Islet precursor cell (in vitro differentiated cells): Measurements from ENCODE around the gene CCNL1.

Experiments
- DNase-seq: peaks from one replicate; pipeline ENCODE4 v3.0.0-alpha.2; 2018

Gene CCNL1

DNA sequence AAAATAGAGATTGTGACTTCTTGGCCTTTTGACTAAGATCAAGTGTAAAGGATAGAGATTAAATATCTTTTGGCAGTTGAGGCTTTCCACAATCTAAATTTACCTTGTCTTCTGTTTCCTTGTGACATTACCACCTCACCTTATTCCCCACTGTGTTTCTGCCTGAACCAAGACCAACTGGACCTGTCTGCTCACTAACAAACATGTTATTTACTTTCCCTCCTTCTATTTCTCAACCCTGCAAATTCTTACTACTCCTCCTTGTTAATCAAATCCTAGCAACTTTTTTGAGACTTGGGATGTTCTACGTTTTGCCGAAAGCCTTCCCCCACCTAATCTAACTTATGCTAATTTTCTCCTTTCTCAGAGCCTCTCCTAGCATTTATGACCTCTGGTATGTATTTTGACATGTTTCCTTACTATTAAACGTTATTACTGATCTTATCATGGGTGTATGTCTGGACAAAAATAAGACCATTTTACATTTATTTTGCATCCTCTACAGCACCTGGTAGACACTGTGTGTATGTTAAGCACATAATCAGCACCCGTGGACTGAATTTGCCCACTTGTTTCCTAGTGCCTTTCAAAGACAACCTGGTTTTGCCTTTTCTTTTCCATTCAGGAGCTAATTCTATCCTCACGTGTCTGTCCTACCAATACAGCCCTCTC, 7.6 kb upstream of the CCNL1 start:
- no peak for DNase-seq

GRCh38 chr3:157166561-157166960, 6.6 kb upstream of the CCNL1 start:
- DNase-seq = no peak

- no peak for DNase-seq
Observed at GRCh38 chr3:157166115-157166514, 6.2 kb upstream of the CCNL1 start.

- no peak for DNase-seq
Observed at GRCh38 chr3:157163217-157163953, 3.4 kb upstream of the CCNL1 start.

DNA sequence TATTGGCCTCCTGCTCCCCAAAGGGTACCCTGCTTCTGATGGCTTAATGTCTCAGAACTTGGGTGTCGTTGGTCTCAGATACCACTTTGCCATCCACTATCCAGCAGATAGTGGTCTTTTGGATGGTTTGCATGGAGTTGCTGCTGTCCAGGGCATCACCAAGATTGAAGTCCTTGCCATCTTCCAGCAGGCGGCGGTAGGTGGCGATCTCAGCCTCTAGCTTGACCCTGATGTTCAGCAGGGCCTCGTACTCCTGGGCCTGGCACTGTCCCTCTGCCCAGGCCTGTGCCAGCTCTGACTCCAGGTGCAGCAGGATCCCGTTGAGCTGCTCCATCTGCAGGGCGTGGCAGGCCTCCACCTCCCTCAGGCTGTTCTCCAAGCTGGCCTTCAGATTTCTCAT, 2.7 kb upstream of the CCNL1 start:
- DNase-seq = peak; percentile 62

DNA sequence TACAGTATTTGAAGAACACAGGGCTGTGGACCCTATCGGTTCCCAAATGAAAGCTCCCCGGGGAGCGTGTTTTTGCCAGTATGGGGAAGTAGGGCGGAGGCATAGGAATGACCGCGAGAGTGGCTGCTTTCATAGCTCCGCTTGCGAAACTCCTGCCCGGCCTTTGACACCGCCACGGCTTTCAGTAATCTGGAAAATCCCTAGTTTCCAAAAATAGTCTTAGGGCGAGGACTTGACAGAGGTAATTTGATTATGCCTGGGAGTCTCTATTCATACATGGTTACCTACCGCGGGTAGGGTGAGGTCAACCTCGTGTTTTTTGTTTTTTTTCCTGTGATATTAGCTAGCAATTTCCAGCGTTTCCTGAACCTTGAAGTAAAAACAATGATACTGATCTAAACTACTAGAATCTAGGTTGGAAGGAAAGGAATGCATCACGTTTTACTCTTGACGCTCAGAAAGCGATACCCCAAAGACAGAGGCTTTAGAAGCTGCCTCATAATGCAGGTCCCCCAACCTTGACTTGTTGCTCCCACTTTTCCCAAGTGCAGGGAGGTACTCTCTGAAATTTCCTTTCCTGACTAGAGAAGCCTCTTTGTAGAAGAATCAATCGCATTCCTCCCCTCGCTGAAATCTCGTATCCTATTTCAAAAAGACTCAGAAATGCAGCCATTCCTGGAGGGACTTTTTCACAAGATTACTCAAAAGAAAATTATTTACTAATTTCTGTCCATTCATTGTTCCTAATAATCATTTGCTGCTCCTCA, 894 bp upstream of the CCNL1 start:
- DNase-seq = peak; percentile 74

DNA sequence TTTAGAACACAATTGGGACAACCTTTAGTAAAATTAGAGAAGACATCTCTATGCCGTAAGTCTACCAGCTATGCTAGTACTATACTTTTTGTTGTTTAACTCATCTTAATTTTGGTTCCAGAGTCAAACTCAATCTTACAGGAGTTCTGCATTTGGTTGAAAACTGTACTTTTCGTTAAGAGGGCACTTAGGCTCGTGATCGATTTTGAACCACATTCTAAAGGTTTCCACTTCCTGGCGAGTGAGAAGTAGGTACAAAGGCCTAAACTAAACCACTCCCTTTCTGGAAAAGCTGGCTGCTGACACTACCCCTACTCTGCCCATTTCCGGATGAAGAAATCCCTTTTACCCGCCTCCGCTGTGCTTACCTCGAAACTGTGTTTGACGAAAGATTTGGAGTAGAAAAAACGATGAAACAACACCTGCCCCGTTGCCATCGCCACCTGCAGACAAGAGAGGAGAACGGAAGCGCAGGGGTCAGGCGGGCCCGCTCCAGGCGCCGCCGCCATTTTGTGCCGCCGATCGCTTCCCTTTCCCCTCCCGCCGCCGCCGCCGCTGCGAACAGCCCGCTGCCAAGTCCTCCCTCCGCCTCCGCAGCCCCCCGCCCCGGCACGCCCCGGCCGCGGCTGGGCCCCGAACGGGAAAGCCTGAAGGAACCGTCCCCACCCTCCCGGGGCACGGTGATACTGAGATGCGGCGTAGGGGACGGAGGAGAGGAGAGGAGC, 748 bp downstream of the CCNL1 start:
- DNase-seq = peak; percentile 78

DNA sequence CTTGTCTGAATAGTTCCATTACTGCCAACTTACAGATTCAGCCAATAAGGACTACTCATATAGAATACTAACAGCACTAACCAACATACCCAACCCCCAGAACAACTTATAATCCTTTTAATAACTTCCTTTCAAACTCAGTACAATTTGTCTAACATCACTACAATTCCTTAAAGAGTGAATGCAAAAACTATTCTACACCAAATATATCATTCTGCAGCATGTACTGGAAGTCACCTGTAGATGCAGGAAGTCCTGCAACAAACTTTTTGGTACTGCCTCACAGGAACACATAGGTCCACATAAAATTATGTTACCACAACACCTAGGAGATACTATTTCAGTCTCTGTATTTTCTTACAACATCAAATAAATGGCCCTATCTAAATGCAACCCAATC, 2.1 kb downstream of the CCNL1 start:
- no peak for DNase-seq

DNA sequence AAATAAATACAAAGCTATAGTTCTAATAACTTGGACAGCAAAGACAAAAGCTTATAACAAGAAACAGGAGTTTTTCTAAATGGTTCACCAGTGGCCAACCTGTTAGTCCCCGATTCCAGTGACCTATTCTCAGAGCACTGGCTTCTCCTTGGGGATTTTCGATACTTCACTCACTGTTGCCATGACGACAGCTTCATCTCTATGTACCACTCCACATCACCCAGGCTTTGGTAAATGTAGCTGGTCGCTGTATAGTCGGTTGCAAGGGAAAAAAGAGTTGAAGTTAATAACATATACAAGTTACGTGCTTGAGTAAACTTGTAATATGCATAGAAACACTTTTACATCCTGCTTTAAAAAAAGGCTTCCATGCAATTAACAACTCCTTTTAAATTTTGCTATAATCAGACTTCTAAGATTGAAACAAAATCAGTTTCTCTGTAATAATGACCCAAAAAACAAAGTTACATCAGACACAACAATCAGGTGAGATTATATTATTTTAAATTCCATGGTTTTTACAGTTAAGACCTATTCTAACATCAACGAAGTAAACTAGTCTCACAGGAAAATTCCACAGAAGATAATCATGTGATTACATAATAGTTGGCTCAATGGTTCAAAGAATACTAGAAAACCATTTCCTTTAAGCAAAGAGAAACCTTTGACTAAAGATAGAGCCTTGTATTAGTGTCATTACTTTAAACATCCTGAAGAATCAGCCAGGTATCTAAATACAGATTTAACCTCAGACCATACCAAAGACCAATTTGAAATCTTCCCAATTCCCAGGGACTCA, 2.9 kb downstream of the CCNL1 start:
- DNase-seq = no peak

DNA sequence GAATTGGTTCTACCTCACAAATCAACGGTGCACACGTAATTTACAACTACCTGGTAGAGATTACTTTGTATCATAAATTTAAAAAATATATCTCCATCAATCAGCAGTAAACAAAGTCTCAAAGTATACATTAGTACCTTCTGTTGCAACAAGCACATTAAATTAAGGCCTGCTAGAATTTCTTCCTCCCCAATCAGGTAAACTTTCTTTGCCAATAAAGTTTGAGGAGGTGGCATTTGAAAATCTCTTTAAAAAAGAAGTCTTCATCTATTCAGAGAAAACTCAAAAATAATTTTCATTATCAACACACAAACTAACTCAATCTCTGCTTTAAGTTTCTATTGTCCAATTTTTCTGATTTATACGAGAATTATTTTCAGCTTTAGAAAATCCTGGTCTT, 4.4 kb downstream of the CCNL1 start:
- no peak for DNase-seq

DNA sequence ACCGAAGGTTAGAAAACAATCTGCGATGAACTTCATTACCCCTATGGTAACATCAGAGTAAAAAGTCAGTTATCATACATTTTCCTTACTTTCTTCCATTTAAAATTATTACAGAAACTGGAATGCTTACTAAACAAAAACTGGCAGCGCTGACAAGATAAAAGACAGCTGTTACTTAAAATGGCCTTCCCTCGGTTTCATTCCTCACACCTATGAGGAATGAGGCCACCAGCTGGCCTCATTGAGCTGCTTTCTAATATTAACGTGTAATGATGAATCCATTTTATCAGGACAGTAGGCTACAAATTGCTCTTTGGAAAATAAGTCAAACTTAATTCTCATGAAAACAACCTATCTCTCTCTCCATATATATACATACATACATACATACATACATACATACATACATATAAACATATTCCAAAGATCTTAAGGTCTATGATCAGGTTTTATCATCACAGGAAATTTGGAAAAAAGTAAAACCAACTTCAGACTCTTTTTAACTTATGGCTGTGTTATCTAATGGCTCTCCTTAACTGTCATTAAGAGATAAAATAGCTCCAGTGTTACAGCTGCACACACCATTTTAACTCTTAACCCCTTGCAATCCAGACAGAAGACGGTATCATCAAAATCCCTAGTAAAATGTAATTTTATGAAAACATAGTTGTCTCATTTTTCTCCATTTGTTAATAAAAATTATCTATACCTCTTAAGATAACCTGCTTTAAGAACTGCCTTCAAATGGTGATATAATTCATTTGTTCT, 5.2 kb downstream of the CCNL1 start:
- no peak for DNase-seq

- DNase-seq = no peak
Observed at GRCh38 chr3:157152930-157153329, 7.0 kb downstream of the CCNL1 start.

DNA sequence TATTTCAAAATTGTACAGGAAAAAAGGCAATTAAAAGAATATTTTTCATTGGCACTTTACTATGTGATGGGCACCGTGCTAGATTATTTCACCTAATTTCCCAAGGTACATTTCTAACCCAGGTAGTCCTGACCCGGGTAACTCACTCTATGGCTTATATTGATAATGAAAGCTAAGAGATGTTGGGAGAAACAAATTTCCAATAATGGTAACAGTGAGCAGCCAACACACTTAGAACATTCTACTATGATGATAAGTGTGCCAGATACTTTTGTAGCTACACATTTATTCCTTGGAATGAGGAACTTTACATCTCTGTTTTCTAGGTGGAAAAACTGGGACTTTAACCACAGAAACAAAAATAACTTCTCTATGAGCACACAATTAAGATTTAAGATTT, 7.5 kb downstream of the CCNL1 start:
- DNase-seq = no peak

- DNase-seq = no peak
Observed at GRCh38 chr3:157151627-157152026, 8.3 kb downstream of the CCNL1 start.

DNA sequence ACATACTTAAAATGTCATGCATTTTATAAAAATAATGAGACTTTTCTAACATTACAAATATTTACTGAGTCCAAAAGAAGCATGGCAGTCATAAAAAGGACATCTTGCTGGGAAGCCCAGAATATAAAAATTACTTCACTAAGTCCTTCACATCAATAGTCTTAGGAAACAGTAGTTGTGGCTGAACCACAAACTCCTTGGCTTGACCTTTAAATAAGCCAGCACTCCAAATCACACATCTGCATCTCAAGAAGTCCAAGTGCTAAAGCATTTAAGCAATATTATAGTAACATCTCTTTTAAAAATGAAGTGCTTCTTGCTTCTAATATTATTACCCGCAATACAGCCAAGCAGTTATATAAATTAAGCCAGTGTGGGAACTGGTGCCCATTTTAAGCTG, 8.8 kb downstream of the CCNL1 start:
- no peak for DNase-seq

- DNase-seq = no peak
Observed at GRCh38 chr3:157149136-157149696, 10.7 kb downstream of the CCNL1 start.

GRCh38 chr3:157148196-157148889, 11.6 kb downstream of the CCNL1 start:
- DNase-seq = no peak

- DNase-seq = no peak
Observed at GRCh38 chr3:157147099-157147803, 12.7 kb downstream of the CCNL1 start.

GRCh38 chr3:157145606-157146322, 14.2 kb downstream of the CCNL1 start:
- DNase-seq = no peak
